ENCODE data around the gene NAGPA. TPM values are rescaled to one million over a fixed set of nuclear protein-coding genes. Genes with fewer than 3 reads are reported as not detected.
A peak's percentile ranks its signal among the peaks of the same experiment; 100 is the strongest.
"Not testable (repeated sequence)": the region's sequence is repeated elsewhere in the genome, so short reads cannot be mapped to it uniquely, and the experiment has no call there.

NAGPA gene
- total RNA-seq, 1 donor from 2014 or later: 24.1 TPM

DNA sequence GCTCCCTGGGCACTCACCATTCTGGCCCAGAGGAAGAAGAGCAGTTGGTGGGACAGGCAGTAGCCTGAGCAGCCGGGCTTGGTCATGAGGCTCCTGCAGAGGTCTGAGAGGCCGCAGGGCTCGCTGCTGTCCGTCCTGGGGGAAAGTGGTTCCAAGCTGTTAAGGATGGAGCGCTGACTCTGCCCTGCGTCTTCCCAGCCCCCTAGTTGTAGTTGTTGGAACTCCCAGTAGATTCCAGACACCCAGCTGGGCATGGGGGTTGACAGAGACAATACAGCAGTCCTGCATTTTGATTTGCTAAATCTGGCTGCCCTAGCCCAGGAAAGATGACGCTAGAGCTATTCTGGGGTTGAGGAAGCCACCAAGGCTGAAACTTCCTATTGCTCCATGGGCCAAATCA is 24.7 kb upstream of the NAGPA start:
- no peaks in the 10 kb centered on the region for H3K9me3 ChIP-seq
- no peak for DNase-seq
- no peak for ATAC-seq
- TF ChIP-seq, protein P1, sequence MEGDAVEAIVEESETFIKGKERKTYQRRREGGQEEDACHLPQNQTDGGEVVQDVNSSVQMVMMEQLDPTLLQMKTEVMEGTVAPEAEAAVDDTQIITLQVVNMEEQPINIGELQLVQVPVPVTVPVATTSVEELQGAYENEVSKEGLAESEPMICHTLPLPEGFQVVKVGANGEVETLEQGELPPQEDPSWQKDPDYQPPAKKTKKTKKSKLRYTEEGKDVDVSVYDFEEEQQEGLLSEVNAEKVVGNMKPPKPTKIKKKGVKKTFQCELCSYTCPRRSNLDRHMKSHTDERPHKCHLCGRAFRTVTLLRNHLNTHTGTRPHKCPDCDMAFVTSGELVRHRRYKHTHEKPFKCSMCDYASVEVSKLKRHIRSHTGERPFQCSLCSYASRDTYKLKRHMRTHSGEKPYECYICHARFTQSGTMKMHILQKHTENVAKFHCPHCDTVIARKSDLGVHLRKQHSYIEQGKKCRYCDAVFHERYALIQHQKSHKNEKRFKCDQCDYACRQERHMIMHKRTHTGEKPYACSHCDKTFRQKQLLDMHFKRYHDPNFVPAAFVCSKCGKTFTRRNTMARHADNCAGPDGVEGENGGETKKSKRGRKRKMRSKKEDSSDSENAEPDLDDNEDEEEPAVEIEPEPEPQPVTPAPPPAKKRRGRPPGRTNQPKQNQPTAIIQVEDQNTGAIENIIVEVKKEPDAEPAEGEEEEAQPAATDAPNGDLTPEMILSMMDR (IDR thresholded peaks at IDR 0.05): no peak
- no peak overlapping the region for H3K4me3 ChIP-seq
- intact Hi-C loops (cut with DNase I): no loop called here
- H3K27ac ChIP-seq: no peak overlapping the region
- no peaks in the 10 kb centered on the region for H3K27me3 ChIP-seq (ENCODE audit: low read depth)
- H3K36me3 ChIP-seq: peaks cover 51% of the 10 kb centered on the region
- no peaks in the 10 kb centered on the region for H3K4me1 ChIP-seq

DNA sequence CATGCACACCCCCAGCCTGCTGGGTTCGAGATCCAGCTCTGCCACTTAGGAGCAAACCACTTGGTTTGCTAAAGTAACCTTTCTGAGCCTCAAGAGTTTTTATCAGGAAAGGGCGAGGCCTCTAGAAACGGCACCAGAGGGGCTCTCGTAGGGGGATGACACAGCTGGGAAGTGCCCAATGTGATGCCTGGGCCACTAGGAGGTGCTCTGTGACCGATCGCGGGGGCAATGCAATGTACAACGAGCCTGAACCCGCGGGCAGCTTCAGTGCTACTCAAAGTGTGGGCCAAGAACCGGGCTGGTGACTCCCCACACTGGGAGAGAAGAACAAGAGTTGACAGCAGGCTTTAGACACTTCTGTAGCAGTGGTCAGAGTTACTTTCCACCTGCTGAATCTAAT is 22.6 kb upstream of the NAGPA start:
- H3K27ac ChIP-seq: no peak overlapping the region
- intact Hi-C loops (cut with DNase I): no loop called here
- peak; percentile 64 to 68 for ATAC-seq

DNA sequence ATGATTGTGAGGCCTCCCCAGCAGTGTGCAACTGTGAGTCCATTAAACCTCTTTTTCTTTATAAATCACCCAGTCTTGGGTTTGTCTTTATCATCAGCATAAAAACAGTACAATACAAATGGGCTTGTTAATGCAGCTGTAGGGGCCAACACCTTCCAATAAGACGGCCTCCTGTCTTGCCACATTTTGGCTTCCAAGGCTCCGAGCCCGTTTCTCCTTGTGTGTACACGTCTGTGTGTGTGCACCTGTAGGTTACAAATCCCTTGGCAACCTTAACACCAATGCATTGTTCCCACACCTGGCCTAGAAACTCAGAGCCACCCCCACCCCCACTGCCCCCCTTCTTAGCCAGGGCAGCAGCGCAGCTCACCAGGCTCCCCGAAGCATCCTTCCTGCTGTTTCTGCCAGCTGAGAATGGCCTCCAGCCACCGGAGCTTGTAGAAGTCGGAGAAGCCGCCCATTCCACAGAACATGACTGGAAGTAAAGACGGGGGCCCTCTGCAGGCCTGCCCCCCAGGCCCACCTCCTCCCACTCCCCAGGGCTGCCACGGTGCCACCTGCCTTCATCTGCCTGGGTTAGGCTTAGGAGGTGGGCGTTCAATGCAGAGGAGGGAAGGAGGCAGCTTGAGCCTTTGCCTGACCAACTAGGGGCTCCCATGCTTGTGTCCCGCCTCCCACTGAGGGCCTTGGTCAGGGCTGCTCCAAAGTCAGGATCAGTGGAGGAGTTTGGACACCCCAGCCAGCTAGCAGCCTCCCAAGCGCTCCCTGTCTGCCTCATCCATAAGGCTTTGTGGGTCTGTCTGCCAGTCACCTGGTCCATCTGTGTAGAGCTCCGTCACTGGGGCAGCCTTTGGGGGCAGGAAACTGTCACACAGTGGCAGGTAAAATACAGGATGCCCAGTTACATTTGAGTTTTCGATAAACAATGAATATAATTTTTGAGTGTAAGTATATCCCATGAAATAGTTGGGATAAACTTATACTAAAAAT is 21.4 kb upstream of the NAGPA start:
- ATAC-seq: no peak
- intact Hi-C loops (cut with DNase I): no loop called here

More for the DNA sequence above, 22.6 kb upstream of the NAGPA start:
- Histone ChIP-seq H3K36me3 (peaks cover 46% of the 10 kb centered on the region), H3K27me3 (ENCODE audit: low read depth) (no peaks in the 10 kb centered on the region), H3K4me1 (no peaks in the 10 kb centered on the region), H3K4me3 (no peak overlapping the region), H3K9me3 (no peaks in the 10 kb centered on the region)
- TF ChIP-seq, protein P1 (IDR thresholded peaks at IDR 0.05): peak; percentile 42
- DNase-seq: no peak

DNA sequence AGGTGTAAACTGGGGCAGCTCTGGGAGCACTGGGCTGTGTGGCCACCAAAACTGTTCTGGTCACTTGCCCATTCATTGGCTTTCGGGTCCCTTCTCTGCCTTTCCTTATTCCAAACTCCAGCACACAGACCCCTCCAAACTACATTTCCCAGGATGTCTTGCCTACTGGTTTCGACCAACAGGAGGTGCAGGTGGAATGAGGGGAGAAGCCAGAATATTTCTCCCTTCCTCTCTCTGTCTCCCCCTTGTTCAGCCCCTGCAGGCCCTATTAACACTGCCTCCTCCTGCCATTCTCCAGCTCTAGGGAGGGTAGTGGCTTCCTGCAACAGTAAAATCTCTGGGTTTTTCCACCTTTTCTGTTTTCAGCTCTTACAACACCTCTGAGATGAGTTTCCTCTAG is 13.2 kb upstream of the NAGPA start:
- Histone ChIP-seq H3K27me3 (ENCODE audit: low read depth) (no peaks in the 10 kb centered on the region), H3K4me1 (no peaks in the 10 kb centered on the region), H3K36me3 (peaks cover 41% of the 10 kb centered on the region), H3K4me3 (no peak overlapping the region), H3K27ac (no peak overlapping the region), H3K9me3 (no peaks in the 10 kb centered on the region)
- intact Hi-C loops (cut with DNase I): no loop called here
- DNase-seq (no peak), ATAC-seq (no peak)
- TF ChIP-seq, protein P1 (IDR thresholded peaks at IDR 0.05): no peak

More for the DNA sequence above, 21.4 kb upstream of the NAGPA start:
- DNase-seq: peak; percentile 3
- TF ChIP-seq, protein P1 (IDR thresholded peaks at IDR 0.05): no peak
- Histone ChIP-seq H3K27ac (no peak overlapping the region), H3K4me1 (no peaks in the 10 kb centered on the region), H3K9me3 (no peaks in the 10 kb centered on the region), H3K4me3 (no peak overlapping the region), H3K36me3 (peaks cover 42% of the 10 kb centered on the region), H3K27me3 (ENCODE audit: low read depth) (no peaks in the 10 kb centered on the region)

DNA sequence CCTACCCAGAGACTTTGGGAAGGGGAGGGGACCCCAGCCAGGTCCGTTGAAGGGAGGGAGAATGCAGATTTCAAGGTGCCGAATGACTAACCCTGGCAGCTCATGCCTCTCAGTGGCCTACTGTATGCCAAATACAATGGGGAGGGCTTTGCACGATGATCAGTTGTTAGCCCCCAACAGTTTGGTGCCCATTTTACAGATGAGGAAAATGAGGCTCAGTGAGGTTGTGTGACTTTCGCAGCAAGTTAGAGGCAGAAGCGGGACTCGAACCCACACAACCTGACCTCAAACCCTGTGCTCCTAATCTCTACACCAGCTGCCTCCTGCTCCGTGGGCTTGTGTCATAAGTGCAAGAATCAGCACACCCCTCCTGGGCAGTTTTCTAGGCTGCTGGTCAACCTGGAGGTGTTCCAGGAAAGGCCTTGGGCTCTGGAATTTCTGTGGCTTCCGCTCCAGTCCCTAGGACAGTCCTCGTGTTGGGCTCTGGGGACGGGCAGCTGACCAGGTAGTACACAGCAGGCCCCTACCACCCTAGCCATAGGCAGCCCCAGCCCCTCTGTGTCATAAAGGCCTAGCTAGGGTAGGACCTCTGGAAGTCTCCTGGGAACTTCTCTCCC is 11.9 kb upstream of the NAGPA start:
- no peak overlapping the region for H3K4me3 ChIP-seq
- DNase-seq (peak; percentile 17), ATAC-seq (peak in 1 of 2 donors; percentile 27)
- H3K9me3 ChIP-seq: no peaks in the 10 kb centered on the region
- H3K36me3 ChIP-seq: peaks cover 40% of the 10 kb centered on the region
- H3K4me1 ChIP-seq: no peaks in the 10 kb centered on the region
- TF ChIP-seq, protein P1 (IDR thresholded peaks at IDR 0.05): no peak
- no peak overlapping the region for H3K27ac ChIP-seq
- H3K27me3 ChIP-seq (ENCODE audit: low read depth): no peaks in the 10 kb centered on the region
- intact Hi-C loops (cut with DNase I): no loop called here

DNA sequence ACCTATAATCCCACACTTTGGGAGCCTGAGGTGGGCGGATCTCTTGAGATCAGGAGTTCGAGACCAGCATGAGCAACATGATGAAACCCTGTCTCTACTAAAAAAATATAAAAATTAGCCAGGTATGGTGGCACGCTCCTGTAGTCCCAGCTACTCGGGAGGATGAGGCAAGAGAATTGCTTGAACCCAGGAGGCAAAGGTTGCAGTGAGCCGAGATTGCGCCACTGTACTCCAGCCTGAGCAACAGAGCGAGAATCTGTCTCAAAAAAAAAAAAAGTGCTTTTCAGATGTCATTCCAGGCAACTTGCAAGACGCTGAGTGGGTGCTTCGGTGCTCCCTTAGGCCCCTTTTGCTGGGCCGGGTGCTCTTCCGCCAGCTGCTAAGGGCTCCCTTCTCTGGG is 10.8 kb upstream of the NAGPA start:
- not testable (repeated sequence) for ATAC-seq

More for the DNA sequence above, 10.8 kb upstream of the NAGPA start:
- H3K27me3 ChIP-seq (ENCODE audit: low read depth); H3K27ac ChIP-seq; intact Hi-C loops (cut with DNase I); H3K9me3 ChIP-seq; H3K4me3 ChIP-seq; DNase-seq; H3K4me1 ChIP-seq: not testable (repeated sequence)
- H3K36me3 ChIP-seq: peaks cover 40% of the 10 kb centered on the region
